ENCODE results near the gene RNF213.
"Not testable (repeated sequence)": the region's sequence is repeated elsewhere in the genome, so short reads cannot be mapped to it uniquely, and the experiment has no call there.

Gene RNF213

GRCh38 chr17:80323982-80324381 is 63.3 kb downstream of the RNF213 start:
- DNase-seq, result no peak

GRCh38 chr17:80327518-80327917 is 66.9 kb downstream of the RNF213 start:
- DNase-seq, result no peak

GRCh38 chr17:80328634-80329380 is 68.2 kb downstream of the RNF213 start:
- no peak for DNase-seq

- not testable (repeated sequence) for DNase-seq
Measured at GRCh38 chr17:80329421-80329820, 68.8 kb downstream of the RNF213 start.

DNA sequence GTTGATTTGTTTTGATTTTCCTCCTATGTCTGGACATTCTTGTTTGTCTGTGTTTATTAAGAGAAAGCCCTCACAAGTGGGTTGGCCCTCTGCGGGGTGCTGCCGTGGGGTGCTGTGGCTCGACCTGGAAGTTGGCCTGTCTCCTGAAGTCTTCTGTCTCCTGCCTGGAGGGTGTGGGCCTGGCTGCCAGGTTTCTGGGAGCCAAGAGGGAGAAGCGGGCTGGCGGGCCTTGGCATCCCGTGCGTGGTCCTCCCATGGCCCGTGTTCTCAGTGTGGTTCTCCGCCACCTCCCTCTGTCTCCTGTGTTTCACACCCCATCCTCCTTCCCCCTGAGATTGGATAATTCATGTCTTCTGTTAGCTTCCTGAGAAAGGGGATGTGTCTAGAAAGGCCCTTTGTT is 69.6 kb downstream of the RNF213 start:
- DNase-seq, result no peak

- not testable (repeated sequence) for DNase-seq
Measured at GRCh38 chr17:80330938-80331337, 70.3 kb downstream of the RNF213 start.

GRCh38 chr17:80331820-80332219 is 71.2 kb downstream of the RNF213 start:
- DNase-seq, result no peak

- DNase-seq, result no peak
Measured at GRCh38 chr17:80337195-80337895, 76.7 kb downstream of the RNF213 start.

DNA sequence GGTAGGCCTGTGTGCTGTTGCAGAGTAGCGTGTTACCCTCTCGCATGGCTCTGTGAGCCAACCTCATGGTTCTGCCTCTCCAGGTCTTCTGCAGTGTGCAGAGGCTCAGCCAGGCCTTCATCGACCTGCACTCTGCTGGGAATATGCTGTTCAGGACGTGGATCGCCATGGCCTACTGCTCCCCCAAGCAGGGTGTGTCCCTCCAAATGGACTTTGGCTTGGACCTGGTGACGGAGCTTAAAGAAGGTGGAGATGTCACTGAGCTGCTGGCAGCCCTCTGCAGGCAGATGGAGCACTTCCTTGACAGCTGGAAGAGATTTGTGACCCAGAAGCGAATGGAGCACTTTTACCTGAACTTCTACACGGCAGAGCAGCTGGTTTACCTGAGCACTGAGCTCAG is 78.5 kb downstream of the RNF213 start:
- no peak for DNase-seq

GRCh38 chr17:80339731-80340456 is 79.2 kb downstream of the RNF213 start:
- DNase-seq, result no peak

DNA sequence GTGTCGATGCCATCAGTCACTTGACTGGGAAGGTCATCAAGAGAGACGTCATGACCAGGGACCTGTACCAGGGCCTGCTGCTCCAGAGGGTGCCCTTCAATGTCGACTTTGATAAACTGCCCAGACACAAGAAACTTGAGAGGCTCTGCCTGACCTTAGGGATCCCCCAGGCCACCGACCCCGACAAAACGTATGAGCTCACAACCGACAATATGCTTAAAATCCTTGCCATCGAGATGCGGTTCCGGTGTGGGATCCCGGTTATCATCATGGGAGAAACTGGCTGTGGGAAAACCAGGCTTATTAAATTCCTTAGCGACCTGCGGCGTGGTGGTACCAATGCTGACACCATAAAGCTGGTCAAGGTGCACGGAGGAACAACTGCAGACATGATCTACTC is 84.7 kb downstream of the RNF213 start:
- DNase-seq, result no peak

GRCh38 chr17:80345841-80346497 is 85.3 kb downstream of the RNF213 start:
- no peak for DNase-seq

DNA sequence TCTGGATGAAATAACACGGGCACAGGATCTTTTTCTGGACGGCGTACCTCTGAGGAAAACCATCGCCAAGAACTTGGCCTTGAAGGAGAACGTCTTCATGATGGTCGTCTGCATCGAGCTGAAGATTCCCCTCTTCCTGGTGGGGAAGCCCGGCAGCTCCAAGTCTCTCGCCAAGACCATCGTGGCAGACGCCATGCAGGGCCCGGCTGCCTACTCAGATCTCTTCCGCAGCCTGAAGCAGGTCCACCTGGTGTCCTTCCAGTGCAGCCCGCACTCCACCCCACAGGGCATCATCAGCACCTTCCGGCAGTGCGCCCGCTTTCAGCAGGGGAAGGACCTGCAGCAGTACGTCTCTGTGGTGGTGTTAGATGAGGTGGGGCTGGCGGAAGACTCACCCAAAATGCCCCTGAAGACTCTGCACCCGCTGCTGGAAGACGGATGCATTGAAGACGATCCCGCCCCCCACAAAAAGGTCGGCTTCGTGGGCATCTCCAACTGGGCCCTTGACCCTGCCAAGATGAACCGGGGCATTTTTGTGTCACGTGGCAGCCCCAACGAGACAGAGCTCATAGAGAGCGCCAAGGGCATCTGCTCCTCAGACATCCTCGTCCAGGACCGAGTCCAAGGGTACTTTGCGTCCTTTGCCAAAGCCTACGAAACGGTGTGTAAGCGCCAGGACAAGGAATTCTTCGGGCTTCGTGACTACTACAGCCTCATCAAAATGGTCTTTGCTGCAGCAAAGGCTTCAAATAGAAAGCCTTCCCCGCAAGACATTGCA is 86.0 kb downstream of the RNF213 start:
- DNase-seq, result no peak

GRCh38 chr17:80347536-80347935 is 86.9 kb downstream of the RNF213 start:
- no peak for DNase-seq

DNA sequence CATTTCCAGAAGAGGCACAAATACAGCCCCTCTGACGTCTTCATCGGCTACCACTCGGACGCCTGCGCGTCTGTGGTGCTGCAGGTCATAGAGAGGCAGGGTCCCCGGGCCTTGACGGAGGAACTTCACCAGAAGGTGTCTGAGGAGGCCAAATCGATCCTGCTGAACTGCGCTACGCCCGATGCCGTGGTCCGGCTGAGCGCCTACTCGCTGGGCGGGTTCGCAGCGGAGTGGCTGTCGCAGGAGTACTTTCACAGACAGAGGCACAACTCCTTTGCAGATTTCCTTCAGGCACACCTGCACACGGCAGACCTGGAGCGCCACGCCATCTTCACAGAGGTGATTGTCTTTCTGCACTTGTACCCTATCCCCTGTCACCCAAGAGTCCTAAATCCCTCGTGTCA is 87.3 kb downstream of the RNF213 start:
- DNase-seq, result no peak

DNA sequence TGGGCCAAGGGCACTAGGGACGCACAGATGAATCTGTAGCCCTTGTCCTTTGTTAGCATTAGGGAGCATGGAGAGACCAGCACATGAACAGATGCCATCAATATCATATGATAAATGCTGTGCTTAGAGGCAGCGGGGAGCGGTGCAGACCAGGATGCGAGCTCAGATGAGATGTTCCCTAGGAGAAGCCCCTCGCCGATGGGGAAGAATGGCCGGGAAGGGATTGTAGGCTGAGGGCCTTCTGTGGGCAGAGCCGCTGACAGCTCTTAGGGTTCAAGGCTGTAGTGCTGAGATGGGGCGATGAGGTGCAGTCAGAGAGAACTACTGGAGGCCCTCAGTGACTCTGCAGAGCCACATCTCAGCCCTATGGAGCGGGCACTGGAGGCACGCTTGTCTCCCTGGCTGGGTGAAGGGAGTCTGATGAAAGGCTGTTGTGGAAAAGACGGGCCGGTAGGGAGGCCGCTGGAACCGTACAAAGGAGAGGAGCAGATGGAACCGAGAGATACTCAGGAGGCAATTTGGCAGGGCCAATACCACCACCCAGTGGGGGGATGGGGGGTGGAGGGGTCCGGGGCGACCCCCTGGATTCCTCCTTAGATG is 88.0 kb downstream of the RNF213 start:
- DNase-seq, result no peak

DNA sequence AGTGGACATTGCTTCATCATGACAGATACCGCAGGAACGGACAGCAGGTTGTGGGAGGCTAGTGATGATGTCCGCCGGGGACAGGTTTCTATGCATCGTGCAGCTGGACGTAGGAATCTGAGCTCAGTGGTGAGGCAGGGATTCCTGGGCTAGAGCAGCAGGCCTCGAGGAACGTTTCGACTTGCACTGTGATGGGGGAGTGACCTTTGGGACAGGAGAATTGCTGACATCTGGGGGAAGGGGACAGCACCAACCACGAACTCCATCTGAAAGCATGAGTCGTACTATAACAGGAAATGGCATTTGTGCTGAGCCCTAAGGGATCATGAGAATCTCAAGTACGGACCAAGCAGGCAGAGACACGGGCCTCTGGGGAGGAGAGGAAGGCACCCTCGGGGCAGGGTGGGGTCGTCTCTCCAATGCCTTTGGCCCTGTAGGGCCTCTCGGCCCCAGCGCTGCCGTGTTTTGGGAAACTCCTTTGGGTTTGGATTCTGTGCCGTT is 88.5 kb downstream of the RNF213 start:
- DNase-seq, result no peak

GRCh38 chr17:80349751-80350150 is 89.1 kb downstream of the RNF213 start:
- DNase-seq, result no peak

DNA sequence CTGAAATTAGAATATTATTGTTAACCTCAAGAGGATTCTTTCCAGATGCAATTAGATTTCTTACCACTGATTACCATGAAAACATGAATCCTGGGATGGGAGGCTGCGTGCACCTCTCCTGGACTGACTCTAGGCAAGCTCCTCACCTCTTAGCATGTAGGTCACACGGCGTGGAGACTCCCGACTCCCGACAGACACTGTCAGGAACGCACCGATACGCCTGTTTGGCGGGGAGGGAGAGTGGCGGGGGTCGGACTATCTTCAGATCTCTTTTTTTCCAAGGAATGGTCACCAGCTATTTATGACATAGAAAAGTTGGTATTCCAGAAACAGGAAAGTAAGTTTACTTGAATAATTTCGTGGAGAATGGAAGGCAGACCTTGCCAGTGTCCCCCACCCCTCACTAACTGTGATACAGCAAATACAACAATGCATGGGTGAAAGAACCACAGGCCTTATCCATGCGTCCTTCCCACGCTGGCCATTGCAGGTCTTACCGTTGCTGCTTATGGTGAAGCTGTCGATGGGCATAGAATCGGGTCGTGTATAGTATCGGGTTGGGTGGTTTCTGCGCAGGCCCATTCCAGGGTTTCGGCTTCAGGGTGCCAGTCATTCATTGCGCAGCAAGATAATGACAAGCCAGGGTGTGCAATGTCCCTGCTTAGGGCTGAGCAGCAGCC is 91.7 kb downstream of the RNF213 start:
- no peak for DNase-seq

DNA sequence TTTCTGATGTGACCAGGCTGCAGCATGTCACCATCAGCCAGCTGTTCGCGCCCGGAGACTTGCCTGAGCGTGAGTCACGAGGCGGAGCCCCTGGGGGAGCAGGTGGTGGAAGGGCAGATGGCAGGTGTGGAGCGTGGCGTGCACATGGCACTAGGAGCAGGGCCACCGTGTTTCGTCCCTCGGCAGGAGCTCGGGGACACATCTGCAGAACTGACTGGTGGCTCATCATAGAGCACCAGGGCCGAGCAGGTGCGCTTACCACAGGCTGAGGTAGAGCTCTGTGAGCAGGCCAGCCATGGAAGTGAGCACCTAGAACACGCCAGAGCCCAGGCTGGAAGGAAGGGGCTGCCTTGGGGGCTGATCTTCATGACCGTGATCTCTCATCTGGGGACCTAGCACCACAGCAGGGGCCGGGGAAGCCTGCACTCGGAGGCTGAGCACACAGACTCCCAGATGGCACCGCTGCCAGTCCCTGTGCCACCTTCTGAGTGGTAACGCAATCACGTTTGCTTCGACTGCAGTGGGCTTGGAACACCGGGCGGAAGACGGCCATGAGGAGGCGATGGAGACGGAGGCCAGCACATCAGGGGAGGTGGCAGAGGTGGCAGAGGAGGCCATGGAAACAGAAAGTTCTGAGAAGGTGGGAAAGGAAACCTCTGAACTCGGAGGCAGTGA is 92.5 kb downstream of the RNF213 start:
- no peak for DNase-seq

Measured in T-helper 9 cell (primary cell).